NT2/D1 (cell line): ENCODE data around the gene CHN2.

Source experiments
- SUZ12 ChIP-seq: IDR thresholded peaks from 2 replicates; pipeline ENCODE4 v1.6.1; 2011; ENCODE audit not compliant: insufficient read length, insufficient read depth; ENCODE audit errors: extremely low read depth
- YY1 ChIP-seq: IDR thresholded peaks from 2 replicates; pipeline ENCODE4 v1.6.1; 2011; ENCODE audit not compliant: insufficient read length, insufficient read depth
- ZNF274 ChIP-seq: IDR thresholded peaks from 2 replicates; pipeline ENCODE4 v1.6.1; 2011; ENCODE audit warnings: mild to moderate bottlenecking, low read depth, low read length

DNA sequence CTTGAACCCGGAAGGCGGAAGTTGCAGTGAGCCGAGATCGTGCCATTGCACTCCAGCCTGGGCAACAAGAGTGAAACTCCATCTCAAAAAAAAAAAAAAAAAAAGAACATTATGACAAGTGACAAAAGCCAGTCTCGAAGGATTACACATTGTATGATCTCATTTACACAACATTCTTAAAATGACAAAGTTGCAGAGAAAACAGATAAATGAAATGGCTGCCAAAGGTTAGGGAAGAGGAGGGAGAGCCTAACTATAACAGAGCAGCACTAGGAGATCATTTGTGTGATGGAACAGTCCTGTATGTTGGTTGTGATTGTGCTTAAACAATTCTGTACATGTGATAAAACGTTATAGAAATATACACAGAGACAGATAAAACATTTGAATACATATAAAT lies 32.0 kb upstream of the CHN2 start:
- TF ChIP-seq ZNF274 (no peak), YY1 (no peak), SUZ12 (no peak)
